ENCODE measurements around the gene FGF10.

Gene FGF10

DNA sequence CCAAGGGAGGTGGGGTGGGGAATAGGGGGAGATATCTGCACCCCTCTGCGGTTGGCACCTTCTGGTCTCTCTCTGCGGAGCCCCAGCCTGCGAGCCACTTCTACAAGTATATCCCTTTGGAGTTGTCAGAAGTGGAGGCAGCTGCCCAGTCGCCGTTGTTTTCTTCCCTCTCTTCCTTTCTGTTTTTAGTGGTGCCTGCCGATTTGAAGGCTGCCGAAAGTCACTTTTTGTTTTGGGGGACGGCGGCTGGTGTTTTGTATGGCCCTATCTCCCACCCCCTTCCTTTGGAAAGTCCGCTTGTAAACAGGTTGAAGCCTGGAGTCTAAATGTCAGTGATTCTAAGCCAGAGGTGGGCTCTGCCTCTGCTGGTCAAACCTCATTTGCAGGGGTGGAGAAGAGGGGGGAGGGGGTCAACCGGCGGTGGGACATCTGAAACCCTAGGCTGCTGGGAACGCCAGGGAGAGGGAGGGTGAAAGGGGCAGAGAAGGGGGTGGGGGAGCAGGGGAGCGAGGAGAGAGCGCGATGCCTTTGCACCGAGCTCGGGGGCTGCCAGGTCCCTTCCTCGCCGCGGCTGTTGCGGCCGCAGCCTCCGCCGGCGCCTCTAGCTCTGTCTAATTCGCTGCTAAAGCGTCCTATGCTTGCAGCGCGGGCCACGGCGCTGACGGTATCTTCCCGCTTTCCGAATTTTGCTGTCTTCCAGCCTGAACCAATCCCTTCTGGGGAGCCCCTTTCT lies at the start of gene FGF10:
Gene FGF10, minus strand, starts transcription at position 331 of the 733 bp plus-strand sequence. CDS start 738 bp downstream, outside the sequence.
- TF ChIP-seq CTCF (IDR thresholded peaks at IDR 0.05; ENCODE audit: low read depth, low read length): no peak
- H3K4me3 ChIP-seq (ENCODE audit: low read depth, low read length): no peak within 1 kb of the TSS

DNA sequence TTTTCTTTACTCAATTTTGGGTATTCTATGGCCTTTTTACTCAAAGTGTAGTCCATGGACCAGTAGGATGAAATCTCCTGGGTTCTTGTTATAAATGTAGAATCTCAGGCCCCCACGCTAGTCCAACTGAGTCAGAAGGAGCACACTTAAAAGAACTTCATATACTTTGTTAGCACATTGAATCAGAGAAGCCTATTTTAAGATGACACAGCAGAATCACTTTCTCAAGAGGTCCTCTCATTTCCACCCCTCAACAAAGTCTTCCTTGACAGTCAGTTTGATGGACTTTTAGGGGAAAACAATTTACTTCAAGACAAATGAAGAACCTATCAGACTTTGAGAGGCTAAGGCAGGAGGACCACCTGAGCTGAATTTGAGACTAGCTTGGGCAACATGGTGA lies 37.7 kb upstream of the FGF10 start:
- TF ChIP-seq CTCF (IDR thresholded peaks at IDR 0.05; ENCODE audit: low read depth, low read length): no peak
- no peak overlapping the region for H3K4me3 ChIP-seq (ENCODE audit: low read depth, low read length)

- H3K4me3 ChIP-seq (ENCODE audit: low read depth, low read length): no peak overlapping the region
- TF ChIP-seq CTCF (IDR thresholded peaks at IDR 0.05; ENCODE audit: low read depth, low read length): no peak
These were observed 23.1 kb upstream of the FGF10 start for GRCh38 chr5:44412286-44412685.

DNA sequence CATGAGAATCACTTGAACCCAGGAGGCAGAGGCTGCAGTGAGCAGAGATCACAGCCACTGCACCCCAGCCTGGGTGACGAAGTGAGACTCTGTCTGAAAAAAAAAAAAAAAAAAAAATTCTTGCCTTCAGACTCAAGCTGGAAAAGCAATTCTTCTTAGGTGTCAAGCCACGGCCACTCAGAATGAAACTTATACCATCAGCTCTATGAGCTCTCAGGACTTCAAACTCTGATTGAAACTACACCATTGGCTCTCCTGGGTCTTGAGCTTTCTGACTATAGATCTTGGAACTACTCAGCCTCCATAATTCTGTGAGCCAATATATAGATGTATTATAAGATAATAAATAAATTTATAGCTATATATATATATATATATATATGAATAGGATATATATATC lies 12.9 kb upstream of the FGF10 start:
- no peak for TF ChIP-seq CTCF (IDR thresholded peaks at IDR 0.05; ENCODE audit: low read depth, low read length)
- H3K4me3 ChIP-seq (ENCODE audit: low read depth, low read length): no peak overlapping the region

DNA sequence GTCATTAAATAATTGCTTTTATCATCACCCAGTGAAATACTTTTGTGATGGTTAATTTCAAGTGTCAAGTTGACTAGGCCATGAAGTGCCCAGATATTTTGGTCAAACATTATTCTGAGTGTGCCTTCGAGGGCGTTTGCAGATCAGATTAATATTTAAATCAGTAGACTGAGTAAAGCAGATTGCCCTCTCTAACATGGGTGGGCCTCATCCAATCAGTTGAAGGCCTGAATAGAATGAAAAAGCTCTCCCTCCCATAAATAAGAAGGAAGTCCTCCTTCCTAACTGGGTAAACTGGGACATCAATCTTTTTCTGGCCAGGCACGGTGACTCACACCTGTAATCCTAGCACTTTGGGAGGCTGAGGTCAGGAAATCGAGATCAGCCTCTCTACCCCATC lies 12.4 kb upstream of the FGF10 start:
- no peak overlapping the region for H3K4me3 ChIP-seq (ENCODE audit: low read depth, low read length)
- TF ChIP-seq CTCF (IDR thresholded peaks at IDR 0.05; ENCODE audit: low read depth, low read length): no peak

GRCh38 chr5:44398382-44398781 lies 9.2 kb upstream of the FGF10 start:
- no peak for TF ChIP-seq CTCF (IDR thresholded peaks at IDR 0.05; ENCODE audit: low read depth, low read length)
- H3K4me3 ChIP-seq (ENCODE audit: low read depth, low read length): no peak overlapping the region

DNA sequence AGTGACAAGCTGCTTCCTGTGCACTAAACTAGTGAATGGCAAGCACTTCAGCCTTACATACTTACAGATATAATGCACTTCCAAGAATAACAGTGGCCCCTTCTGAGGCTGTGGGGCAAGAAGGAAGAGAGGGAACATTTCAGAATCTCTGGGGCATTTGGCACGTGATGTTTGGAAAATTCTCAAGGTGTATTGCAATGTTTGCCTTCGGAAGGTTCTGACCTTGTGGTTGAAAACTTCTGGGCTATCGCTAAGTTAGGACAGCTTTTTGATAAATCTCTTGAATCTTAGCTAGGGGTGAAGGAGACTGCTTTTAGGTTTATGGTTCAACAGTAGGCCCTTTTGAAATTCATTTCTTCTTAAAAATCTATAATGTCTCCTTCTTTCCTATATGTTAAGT lies 7.1 kb upstream of the FGF10 start:
- TF ChIP-seq CTCF (IDR thresholded peaks at IDR 0.05; ENCODE audit: low read depth, low read length): no peak
- H3K4me3 ChIP-seq (ENCODE audit: low read depth, low read length): no peak overlapping the region
